CD14-positive monocyte (primary cell): ENCODE results near the gene SDR39U1. TPM values are rescaled to one million over a fixed set of nuclear protein-coding genes. Genes with fewer than 3 reads are reported as not detected.
A peak's percentile ranks its signal among the peaks of the same experiment; 100 is the strongest.
"Not testable (repeated sequence)": the region's sequence is repeated elsewhere in the genome, so short reads cannot be mapped to it uniquely, and the experiment has no call there.

ENCODE experiments used
- DNase-seq, 3 donors: peaks; one replicate each; pipeline ENCODE4 v3.0.0-alpha.2; 2011 to 2022
- H2AFZ ChIP-seq: 2 replicates; pipeline ENCODE4 v1.6.0; 2012; ENCODE audit warnings: mild to moderate bottlenecking, low read depth, low read length, inconsistent platforms; ENCODE audit not compliant: insufficient read depth, poor library complexity, severe bottlenecking
- H3K27ac ChIP-seq, 2 donors: 1 replicate in 1 of 2; 2 replicates in 1 of 2; pipeline ENCODE4 v1.5.1; 2012 to 2013; ENCODE audit warnings: low read length in 2 of 2, control low read depth in 1 of 2, inconsistent platforms in 1 of 2, low read depth in 1 of 2, mild to moderate bottlenecking in 1 of 2
- H3K27me3 ChIP-seq, 2 donors: one replicate each; pipeline versions ENCODE4 v1.6.0 to v1.6.1; 2011 to 2013; ENCODE audit warnings: low read length in 2 of 2; ENCODE audit not compliant: control insufficient read depth in 2 of 2, insufficient read depth in 2 of 2
- H3K36me3 ChIP-seq, 2 donors: replicated peaks in 1 of 2; 1 replicate in 1 of 2; 2 replicates in 1 of 2; pipeline versions ENCODE4 v1.5.1 to v1.6.1; 2012 to 2013; ENCODE audit warnings: low read length in 2 of 2, control low read depth in 1 of 2, inconsistent platforms in 1 of 2, mild to moderate bottlenecking in 1 of 2; ENCODE audit not compliant: insufficient read depth in 2 of 2, control insufficient read depth in 1 of 2
- H3K4me1 ChIP-seq, 2 donors: 1 replicate in 1 of 2; 2 replicates in 1 of 2; pipeline versions ENCODE4 v1.5.1 to v1.6.1; 2012 to 2013; ENCODE audit warnings: low read length in 2 of 2, control low read depth in 1 of 2, inconsistent platforms in 1 of 2, mild to moderate bottlenecking in 1 of 2, moderate library complexity in 1 of 2; ENCODE audit not compliant: insufficient read depth in 2 of 2, control insufficient read depth in 1 of 2
- H3K4me2 ChIP-seq: replicated peaks from 2 replicates; pipeline ENCODE3; 2012; ENCODE audit warnings: low read length, moderate library complexity, mild to moderate bottlenecking; ENCODE audit not compliant: poor library complexity, severe bottlenecking; ENCODE audit errors: extremely low read depth
- H3K4me3 ChIP-seq, 3 experiments: fragments of 200-600 bp in 1 of 3; sonication (generic) in 1 of 3; replicated peaks in 1 of 3; 1 replicate in 2 of 3; 2 replicates in 1 of 3; pipeline ENCODE4 v1.5.1; 2011 to 2013; ENCODE audit warnings: low read length in 3 of 3, mild to moderate bottlenecking in 3 of 3, control low read depth in 2 of 3, low read depth in 2 of 3, inconsistent platforms in 1 of 3, moderate library complexity in 1 of 3
- H3K79me2 ChIP-seq: 2 replicates; pipeline ENCODE4 v1.6.0; 2012; ENCODE audit warnings: mild to moderate bottlenecking, control low read depth, inconsistent platforms, low read length, moderate library complexity; ENCODE audit not compliant: insufficient read depth
- H3K9ac ChIP-seq: 2 replicates; pipeline ENCODE4 v1.6.0; 2017; ENCODE audit warnings: low read length, mild to moderate bottlenecking; ENCODE audit not compliant: insufficient read depth, poor library complexity, severe bottlenecking
- H3K9me3 ChIP-seq, 2 donors: replicated peaks in 1 of 2; 1 replicate in 1 of 2; 2 replicates in 1 of 2; pipeline versions ENCODE4 v1.5.1 to v1.6.1; 2012 to 2013; ENCODE audit warnings: low read length in 2 of 2, control low read depth in 1 of 2; ENCODE audit not compliant: control insufficient read depth in 1 of 2, insufficient read depth in 1 of 2
- H4K20me1 ChIP-seq: 2 replicates; pipeline ENCODE4 v1.6.0; 2012; ENCODE audit warnings: mild to moderate bottlenecking, low read length, control low read depth, moderate library complexity; ENCODE audit not compliant: insufficient read depth
- H3K27ac Mint-ChIP-seq, 7 donors: one replicate each; pipeline ENCODE4 v1.8.0; 2020; ENCODE audit warnings: mild to moderate bottlenecking in 7 of 7, mixed read lengths in 7 of 7, moderate library complexity in 6 of 7, inconsistent platforms in 2 of 7
- H3K27me3 Mint-ChIP-seq, 3 donors: one replicate each; pipeline ENCODE4 v1.8.0; 2021 to 2022; ENCODE audit warnings: low read depth in 3 of 3, mild to moderate bottlenecking in 3 of 3, mixed read lengths in 3 of 3, moderate library complexity in 3 of 3, inconsistent platforms in 1 of 3
- H3K36me3 Mint-ChIP-seq, 2 donors: one replicate each; pipeline ENCODE4 v1.8.0; 2020; ENCODE audit warnings: mixed read lengths in 2 of 2, inconsistent platforms in 1 of 2, mild to moderate bottlenecking in 1 of 2
- H3K4me1 Mint-ChIP-seq: one replicate; pipeline ENCODE4 v1.8.0; 2020; ENCODE audit warnings: mild to moderate bottlenecking, mixed read lengths
- H3K4me3 Mint-ChIP-seq, 2 donors: one replicate each; pipeline ENCODE4 v1.8.0; 2020; ENCODE audit warnings: mild to moderate bottlenecking in 2 of 2, mixed read lengths in 2 of 2, moderate library complexity in 1 of 2
- H3K9me3 Mint-ChIP-seq, 7 donors: one replicate each; pipeline ENCODE4 v1.8.0; 2020 to 2022; ENCODE audit warnings: mixed read lengths in 7 of 7, mild to moderate bottlenecking in 6 of 7, moderate library complexity in 6 of 7, inconsistent platforms in 2 of 7
- CTCF ChIP-seq: fragments of 200-600 bp; IDR thresholded peaks from one replicate; pipeline ENCODE4 v1.8.0; 2022; ENCODE audit warnings: antibody characterized with exemption, mild to moderate bottlenecking
- WGBS: methylation state at CpG from one replicate; pipeline ENCODE4 v1.1.5; 2013; ENCODE audit warnings: missing lambda C conversion rate; ENCODE audit not compliant: insufficient coverage; 5-methylcytosine and 5-hydroxymethylcytosine counted together
- intact Hi-C, 2 donors: fragments of 100-400 bp; cut with micrococcal nuclease; formaldehyde crosslinking; loops; one replicate each; pipeline versions ENCODE4 v1.15.0 to v1.15.1; 2023
- polyA minus RNA-seq: library from RNA; depleted of rRNA, polyadenylated mRNA; stranded (reverse); fragments of >200 nt; gene quantifications from 2 replicates; pipeline ENCODE4 v1.2.3, GENCODE V29; 2012
- polyA plus RNA-seq, 3 donors: library from polyadenylated mRNA; depleted of rRNA in 1 of 3; unstranded in 2 of 3; stranded (reverse) in 1 of 3; fragments of 300-500 nt in 2 of 3; fragments of >200 nt in 1 of 3; fragmentation: Illumina TruSeq in 2 of 3; gene quantifications; 1 replicate in 2 of 3; 2 replicates in 1 of 3; pipeline ENCODE4 v1.2.3, GENCODE V29; 2012 to 2021
- total RNA-seq, 12 experiments: library from RNA in 1 of 12; stranded (reverse) in 1 of 12; fragments of 120-200 nt in 1 of 12; gene quantifications; one replicate each; pipeline ENCODE4 v1.2.4 and lab custom pipeline; 2013 to 2026; ENCODE audit warnings: mixed read lengths in 6 of 12, inconsistent platforms in 1 of 12

Gene SDR39U1
- 18.1 TPM for total RNA-seq (2013)
- polyA plus RNA-seq (100 to 1,000 TPM in 1 of 3 donors, 10 to 100 TPM in 2; 37.3 to 110 (median 39.2) TPM), polyA minus RNA-seq (18.8 and 25.5 TPM in 2 replicates), total RNA-seq (lab: John Stamatoyannopoulos, UW) (3.2 to 18.4 (median 11.8) reads per million in 11 experiments)

DNA sequence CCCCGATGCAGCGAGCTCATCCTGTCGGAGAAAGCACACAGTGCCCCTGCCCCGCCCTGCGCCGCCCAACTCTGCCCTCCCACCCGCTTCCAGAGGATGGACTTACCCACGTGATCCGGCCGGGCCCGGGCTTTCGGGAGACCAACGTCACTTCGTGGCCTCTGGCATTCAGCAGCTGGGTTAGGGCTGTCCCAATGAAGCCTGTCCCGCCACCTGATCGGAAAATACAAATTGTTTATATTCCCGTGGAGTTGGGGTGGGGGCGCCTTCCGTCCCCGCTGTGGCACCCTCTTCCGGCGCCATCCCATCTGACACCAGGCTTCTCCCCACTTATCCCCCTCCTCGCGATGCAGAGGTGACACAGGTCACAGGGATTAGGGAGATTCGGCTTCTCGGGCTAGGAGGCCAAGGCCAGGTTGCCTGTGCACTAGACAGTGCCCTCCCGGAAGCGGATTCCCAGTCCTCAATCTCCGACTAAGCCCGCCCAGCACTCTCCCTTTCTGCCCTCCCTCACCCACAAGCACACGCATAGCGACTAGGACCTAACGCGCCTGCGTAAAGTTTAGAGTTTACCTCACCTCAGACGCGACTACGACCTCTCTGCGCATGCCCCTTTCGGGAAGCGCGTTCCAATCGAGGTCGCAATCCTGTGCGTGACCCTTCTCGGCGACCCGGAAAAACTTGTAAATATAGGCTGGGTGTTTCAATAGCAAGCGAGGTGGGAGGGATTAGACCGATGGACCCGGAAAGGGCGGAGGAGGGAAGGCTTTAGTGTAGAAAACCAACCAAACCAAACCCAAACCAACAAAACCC lies at the start of gene SDR39U1:
Gene SDR39U1, minus strand, starts transcription at position 537 of the 813 bp plus-strand sequence. Its CDS starts 7 bp downstream, at position 530.
- no peaks in the 10 kb centered on the region for H3K9me3 ChIP-seq
- peak within 1 kb of the TSS; percentile 80 for H3K4me2 ChIP-seq
- Mint-ChIP-seq H3K36me3 (peaks cover 30 to 34% of the 10 kb centered on the region in 2 donors), H3K27ac (peak within 1 kb of the TSS; percentile 98 to 99 (median 98)), H3K4me1 (peaks cover 49% of the 10 kb centered on the region), H3K27me3 (peaks cover 0 to 3% (median 0%) of the 10 kb centered on the region in 3 donors), H3K4me3 (peak within 1 kb of the TSS; percentile 87 to 95), H3K9me3 (peaks cover 0 to 9% (median 2%) of the 10 kb centered on the region in 7 donors)
- peaks cover 25 to 35% of the 10 kb centered on the region in 2 donors for H3K36me3 ChIP-seq
- H3K27ac ChIP-seq: peak within 1 kb of the TSS; percentile 95 to 99
- TF ChIP-seq CTCF: no peak
- peak within 1 kb of the TSS; percentile 81 for H2AFZ ChIP-seq
- H3K27me3 ChIP-seq: no peaks in the 10 kb centered on the region
- peaks cover 40% of the 10 kb centered on the region for H3K79me2 ChIP-seq
- intact Hi-C loops: loop anchor here in 1 of 2 donors (5.0 to 10.0 kb wide), 2 partner anchors 210 to 1438 kb away; partner anchors contain the start of genes GMPR2 and NEDD8
- peaks cover 37 to 57% of the 10 kb centered on the region in 2 donors for H3K4me1 ChIP-seq
- WGBS: under 1% methylated on average over 25 of the region's 52 CpGs
- peak; percentile 98 to 99 (median 99) for DNase-seq
- peak within 1 kb of the TSS; percentile 89 for H3K9ac ChIP-seq
- peaks cover 25% of the 10 kb centered on the region for H4K20me1 ChIP-seq
- peak within 1 kb of the TSS; percentile 78 to 83 (median 82) for H3K4me3 ChIP-seq

DNA sequence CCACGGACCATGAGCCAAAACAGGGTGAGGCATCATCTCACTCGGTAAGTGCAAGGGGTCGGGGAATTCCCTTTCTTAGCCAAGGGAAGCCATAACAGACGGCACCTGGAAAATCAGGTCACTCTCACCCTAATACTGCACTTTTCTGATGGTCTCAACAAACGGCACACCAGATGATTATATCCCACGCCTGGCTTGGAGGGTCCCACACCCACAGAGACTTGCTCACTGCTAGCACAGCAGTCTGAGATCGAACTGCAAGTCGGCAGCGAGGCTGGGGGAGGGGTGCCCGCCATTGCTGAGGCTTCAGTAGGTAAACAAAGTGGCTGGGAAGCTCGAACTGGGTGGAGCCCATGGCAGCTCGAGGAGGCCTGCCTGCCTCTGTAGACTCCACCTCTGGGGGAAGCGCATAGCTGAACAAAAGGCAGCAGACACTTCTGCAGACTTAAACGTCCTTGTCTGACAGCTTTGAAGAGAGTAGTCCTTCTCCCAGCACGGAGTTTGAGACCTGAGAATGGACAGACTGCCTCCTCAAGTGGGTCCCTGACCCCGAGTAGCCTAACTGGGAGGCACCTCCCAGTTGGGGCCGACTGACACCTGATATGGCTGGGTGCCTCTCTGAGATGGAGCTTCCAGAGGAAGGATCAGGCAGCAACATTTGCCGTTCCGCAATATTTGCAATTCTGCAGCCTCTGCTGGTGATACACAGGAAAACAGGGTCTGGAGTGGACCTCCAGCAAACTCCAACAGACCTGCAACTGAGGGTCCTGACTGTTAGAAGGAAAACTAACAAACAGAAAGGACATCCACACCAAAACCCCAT lies 49.2 kb upstream of the SDR39U1 start:
- H3K27ac Mint-ChIP-seq, intact Hi-C loops: not testable (repeated sequence)

More for the DNA sequence above, 49.2 kb upstream of the SDR39U1 start:
- not testable (repeated sequence) for H3K4me1 Mint-ChIP-seq, H3K27me3 ChIP-seq, H3K27me3 Mint-ChIP-seq, H3K36me3 ChIP-seq, H3K4me3 ChIP-seq, H3K36me3 Mint-ChIP-seq, H3K79me2 ChIP-seq, H3K4me3 Mint-ChIP-seq, DNase-seq, H3K9me3 ChIP-seq, H3K4me2 ChIP-seq, H3K4me1 ChIP-seq, H3K9ac ChIP-seq, H2AFZ ChIP-seq, H4K20me1 ChIP-seq, H3K27ac ChIP-seq
- H3K9me3 Mint-ChIP-seq: peaks cover 4 to 24% (median 10%) of the 10 kb centered on the region in 7 donors
- WGBS: 89% methylated on average over 14 of the region's 19 CpGs
